Measurements from ENCODE around the gene EFNA1. TPM values are rescaled to one million over a fixed set of nuclear protein-coding genes. Genes with fewer than 3 reads are reported as not detected.
A peak's percentile ranks its signal among the peaks of the same experiment; 100 is the strongest.

Gene EFNA1
- polyA plus RNA-seq, 1 donor from 2014 or later, result 0.50 TPM

- peak overlapping the region; percentile 57 for H3K9ac ChIP-seq (ENCODE audit: low read length)
- H3F3A ChIP-seq (ENCODE audit: insufficient read depth, low read length, poor library complexity, severe bottlenecking), result peaks cover 2% of the 10 kb centered on the region
- H2AFZ ChIP-seq (ENCODE audit: low read depth, low read length), result peak overlapping the region; percentile 15
- H4K20me1 ChIP-seq (ENCODE audit: insufficient read depth), result no peaks in the 10 kb centered on the region
- H3K27me3 ChIP-seq (ENCODE audit: insufficient read depth, low read depth, low read length), result peaks cover 48% of the 10 kb centered on the region
- peak overlapping the region; percentile 64 for H3K4me3 ChIP-seq (ENCODE audit: low read length)
- no peaks in the 10 kb centered on the region for H3K79me2 ChIP-seq (replicated peaks; ENCODE audit: insufficient read depth, low read length)
- no peaks in the 10 kb centered on the region for H3K36me3 ChIP-seq (ENCODE audit: insufficient read depth, low read length)
- peak overlapping the region; percentile 84 for H3K4me2 ChIP-seq (ENCODE audit: low read length)
- TF ChIP-seq SMC3 (conservative IDR thresholded peaks at IDR 0.05; ENCODE audit: poor library complexity) (peak; percentile 46), EZH2 (IDR thresholded peaks at IDR 0.05; ENCODE audit: borderline replicate concordance, insufficient read depth, low read length, poor library complexity, severe bottlenecking) (no peak), TAF1 (IDR thresholded peaks at IDR 0.05; ENCODE audit: low read depth) (no peak), CTCF (IDR thresholded peaks at IDR 0.05; ENCODE audit: poor library complexity, severe bottlenecking) (peak; percentile 57), EP300 (conservative IDR thresholded peaks at IDR 0.05; ENCODE audit: poor library complexity, severe bottlenecking) (no peak), POLR2AphosphoS5 (IDR thresholded peaks at IDR 0.05) (peak; percentile 13), REST (IDR thresholded peaks at IDR 0.05; ENCODE audit: borderline replicate concordance) (no peak), MXI1 (conservative IDR thresholded peaks at IDR 0.05; ENCODE audit: poor library complexity, severe bottlenecking) (peak; percentile 92), RAD21 (conservative IDR thresholded peaks at IDR 0.05) (peak; percentile 48)
- no peak overlapping the region for H3K27ac ChIP-seq (ENCODE audit: low read length)
- H3K9me2 ChIP-seq (ENCODE audit: insufficient read depth, low read length), result no peaks in the 10 kb centered on the region
- no peaks in the 10 kb centered on the region for H3K9me3 ChIP-seq (ENCODE audit: low read length)
Measured at GRCh38 chr1:155126556-155127104, 1.0 kb upstream of the EFNA1 start.

- Histone ChIP-seq H3F3A (ENCODE audit: insufficient read depth, low read length, poor library complexity, severe bottlenecking) (peaks cover 2% of the 10 kb centered on the region), H2AFZ (ENCODE audit: low read depth, low read length) (no peak overlapping the region), H3K4me2 (ENCODE audit: low read length) (no peak overlapping the region), H4K20me1 (ENCODE audit: insufficient read depth) (no peaks in the 10 kb centered on the region), H3K4me3 (ENCODE audit: low read length) (peak overlapping the region; percentile 64), H3K9me3 (ENCODE audit: low read length) (no peaks in the 10 kb centered on the region), H3K9ac (ENCODE audit: low read length) (no peak overlapping the region), H3K79me2 (replicated peaks; ENCODE audit: insufficient read depth, low read length) (no peaks in the 10 kb centered on the region), H3K36me3 (ENCODE audit: insufficient read depth, low read length) (no peaks in the 10 kb centered on the region), H3K9me2 (ENCODE audit: insufficient read depth, low read length) (no peaks in the 10 kb centered on the region), H3K27ac (ENCODE audit: low read length) (no peak overlapping the region), H3K27me3 (ENCODE audit: insufficient read depth, low read depth, low read length) (peaks cover 48% of the 10 kb centered on the region)
- TF ChIP-seq SMC3 (conservative IDR thresholded peaks at IDR 0.05; ENCODE audit: poor library complexity) (no peak), EZH2 (IDR thresholded peaks at IDR 0.05; ENCODE audit: borderline replicate concordance, insufficient read depth, low read length, poor library complexity, severe bottlenecking) (no peak), RAD21 (conservative IDR thresholded peaks at IDR 0.05) (no peak), MXI1 (conservative IDR thresholded peaks at IDR 0.05; ENCODE audit: poor library complexity, severe bottlenecking) (no peak), EP300 (conservative IDR thresholded peaks at IDR 0.05; ENCODE audit: poor library complexity, severe bottlenecking) (no peak), REST (IDR thresholded peaks at IDR 0.05; ENCODE audit: borderline replicate concordance) (no peak), TAF1 (IDR thresholded peaks at IDR 0.05; ENCODE audit: low read depth) (no peak)
Measured at GRCh38 chr1:155127967-155128754, 485 bp downstream of the EFNA1 start.

Data from neural cell (in vitro differentiated cells).